GM23338 (cell line): ENCODE data around the gene NCAN. TPM values are rescaled to one million over a fixed set of nuclear protein-coding genes. Genes with fewer than 3 reads are reported as not detected.
A peak's percentile ranks its signal among the peaks of the same experiment; 100 is the strongest.

Experiments
- ATAC-seq: fragments of 200-7000 bp; cut with Tn5 transposase; 3 replicates; pipeline ENCODE4 v1.9.1; 2020
- DNase-seq: peaks from one replicate; pipeline ENCODE4 v3.0.0-alpha.2; 2015; ENCODE audit warnings: low spot score
- H2AFZ ChIP-seq: fragments of 200-600 bp; sonication (generic); 2 replicates; pipeline ENCODE4 v1.8.0; 2016; ENCODE audit warnings: antibody characterized with exemption, mild to moderate bottlenecking, moderate library complexity
- H3F3A ChIP-seq: fragments of 200-600 bp; sonication (generic); replicated peaks from 2 replicates; pipeline ENCODE4 v1.8.0; 2017; ENCODE audit warnings: antibody characterized with exemption, mixed run types, low read depth
- H3K27ac ChIP-seq: fragments of 200-600 bp; sonication (generic); 2 replicates; pipeline ENCODE4 v1.6.1; 2016; ENCODE audit warnings: low read depth
- H3K27me3 ChIP-seq: fragments of 200-600 bp; sonication (generic); 2 replicates; pipeline ENCODE4 v1.8.0; 2016; ENCODE audit warnings: mild to moderate bottlenecking, mixed run types, moderate library complexity; ENCODE audit not compliant: insufficient read depth
- H3K36me3 ChIP-seq: fragments of 200-600 bp; sonication (generic); 2 replicates; pipeline ENCODE4 v1.8.0; 2016; ENCODE audit warnings: mild to moderate bottlenecking; ENCODE audit not compliant: insufficient read depth
- H3K4me1 ChIP-seq: fragments of 200-600 bp; sonication (generic); 2 replicates; pipeline ENCODE4 v1.8.0; 2016; ENCODE audit warnings: mild to moderate bottlenecking, moderate library complexity; ENCODE audit not compliant: insufficient read depth
- H3K4me2 ChIP-seq: fragments of 200-600 bp; sonication (generic); 2 replicates; pipeline ENCODE4 v1.7.1; 2017; ENCODE audit warnings: mixed run types
- H3K4me3 ChIP-seq: fragments of 200-600 bp; sonication (generic); 2 replicates; pipeline ENCODE4 v1.6.1; 2016; ENCODE audit warnings: mixed run types
- H3K79me2 ChIP-seq: fragments of 200-600 bp; sonication (generic); replicated peaks from 2 replicates; pipeline ENCODE4 v1.8.0; 2017; ENCODE audit warnings: mild to moderate bottlenecking; ENCODE audit not compliant: insufficient read depth
- H3K9me2 ChIP-seq: fragments of 200-600 bp; sonication (generic); 2 replicates; pipeline ENCODE4 v1.8.0; 2017; ENCODE audit not compliant: insufficient read depth
- H4K20me1 ChIP-seq: fragments of 200-600 bp; sonication (generic); replicated peaks from 2 replicates; pipeline ENCODE4 v1.8.0; 2017; ENCODE audit warnings: mild to moderate bottlenecking; ENCODE audit not compliant: insufficient read depth
- H3K27ac Mint-ChIP-seq: 2 replicates; pipeline ENCODE4 v1.8.0; 2020; ENCODE audit warnings: inconsistent platforms, mild to moderate bottlenecking, moderate library complexity, mixed read lengths
- H3K27me3 Mint-ChIP-seq: 3 replicates; pipeline ENCODE4 v1.8.0; 2022; ENCODE audit warnings: low read depth, mild to moderate bottlenecking, moderate library complexity, mixed read lengths, inconsistent platforms; ENCODE audit not compliant: insufficient read depth, poor library complexity
- H3K36me3 Mint-ChIP-seq: 3 replicates; pipeline ENCODE4 v1.8.0; 2021; ENCODE audit warnings: low read depth, mild to moderate bottlenecking, inconsistent platforms, moderate library complexity, mixed read lengths
- H3K4me1 Mint-ChIP-seq: 3 replicates; pipeline ENCODE4 v1.8.0; 2020; ENCODE audit warnings: mild to moderate bottlenecking, inconsistent platforms, mixed read lengths
- H3K4me3 Mint-ChIP-seq: 3 replicates; pipeline ENCODE4 v1.8.0; 2021; ENCODE audit warnings: moderate library complexity, mild to moderate bottlenecking, inconsistent platforms, mixed read lengths
- H3K9me3 Mint-ChIP-seq: 3 replicates; pipeline ENCODE4 v1.8.0; 2020; ENCODE audit warnings: moderate library complexity, mild to moderate bottlenecking, inconsistent platforms, mixed read lengths
- CREB1 ChIP-seq: fragments of 250-450 bp; sonication (Bioruptor Pico); IDR thresholded peaks from 2 replicates; pipeline ENCODE4 v1.5.0; 2020; ENCODE audit warnings: low read depth, mild to moderate bottlenecking, moderate library complexity
- EZH2 ChIP-seq: fragments of 200-600 bp; sonication (generic); IDR thresholded peaks from one replicate; pipeline ENCODE4 v1.8.0; 2017; ENCODE audit warnings: antibody characterized with exemption, mild to moderate bottlenecking, low read depth; ENCODE audit not compliant: unreplicated experiment
- EZH2phosphoT487 ChIP-seq: fragments of 200-600 bp; sonication (generic); IDR thresholded peaks from one replicate; pipeline ENCODE4 v1.8.1; 2018; ENCODE audit warnings: antibody characterized with exemption; ENCODE audit not compliant: unreplicated experiment
- JUNB ChIP-seq: IDR thresholded peaks from one replicate; pipeline ENCODE4 v1.6.1; 2016; ENCODE audit warnings: antibody characterized with exemption; ENCODE audit not compliant: unreplicated experiment
- NANOG ChIP-seq: IDR thresholded peaks from 2 replicates; pipeline ENCODE4 v1.6.1; 2016; ENCODE audit warnings: antibody characterized with exemption, borderline replicate concordance
- POLR2AphosphoS5 ChIP-seq: IDR thresholded peaks from 2 replicates; pipeline ENCODE4 v1.6.1; 2016; ENCODE audit warnings: antibody characterized with exemption, low read depth
- STAT1 ChIP-seq: IDR thresholded peaks from one replicate; pipeline ENCODE4 v1.6.1; 2016; ENCODE audit warnings: antibody characterized with exemption; ENCODE audit not compliant: unreplicated experiment
- ZNF114 ChIP-seq: fragments of 250-450 bp; sonication (Bioruptor Pico); IDR thresholded peaks from 2 replicates; pipeline ENCODE4 v1.5.0; 2020; ENCODE audit warnings: mild to moderate bottlenecking, moderate library complexity
- ZNF331 ChIP-seq: fragments of 250-450 bp; sonication (Bioruptor Pico); IDR thresholded peaks from 2 replicates; pipeline ENCODE4 v1.5.0; 2020; ENCODE audit warnings: low read depth, mild to moderate bottlenecking, moderate library complexity
- polyA plus RNA-seq: library from polyadenylated mRNA; unstranded; fragments of >200 nt; fragmentation: Nextera tagmentation; extraction: Ambion mirVana; gene quantifications from 2 replicates; pipeline ENCODE4 v1.2.1, GENCODE V29; 2016
- total RNA-seq: library from RNA; depleted of rRNA; stranded (reverse); fragments of >200 nt; shearing (Covaris generic); gene quantifications from 2 replicates; pipeline ENCODE4 v1.2.3, GENCODE V29; 2014
- TF ChIP-seq, protein P1 (sequence below), 2 experiments: fragments of 200-600 bp in 1 of 2; sonication (generic) in 1 of 2; conservative IDR thresholded peaks; 2 replicates each; pipeline versions ENCODE4 v1.5.1 to v1.6.1; 2016 to 2017; ENCODE audit warnings: antibody characterized with exemption in 2 of 2, low read depth in 2 of 2, mild to moderate bottlenecking in 2 of 2, moderate library complexity in 1 of 2
- TF ChIP-seq, protein P2 (sequence below): IDR thresholded peaks from 2 replicates; pipeline ENCODE4 v1.6.1; 2016; ENCODE audit warnings: antibody characterized with exemption
- TF ChIP-seq, protein P3 (sequence below): fragments of 250-450 bp; sonication (Bioruptor Pico); IDR thresholded peaks from 2 replicates; pipeline ENCODE4 v1.5.0; 2020; ENCODE audit warnings: mild to moderate bottlenecking, moderate library complexity
- TF ChIP-seq, protein P4 (sequence below): IDR thresholded peaks from one replicate; pipeline ENCODE4 v1.6.1; 2018; ENCODE audit warnings: antibody characterized with exemption; ENCODE audit not compliant: unreplicated experiment

Gene NCAN
- total and polyA plus RNA-seq, 2 experiments from 2014 or later = 1.8 to 9.4 TPM

DNA sequence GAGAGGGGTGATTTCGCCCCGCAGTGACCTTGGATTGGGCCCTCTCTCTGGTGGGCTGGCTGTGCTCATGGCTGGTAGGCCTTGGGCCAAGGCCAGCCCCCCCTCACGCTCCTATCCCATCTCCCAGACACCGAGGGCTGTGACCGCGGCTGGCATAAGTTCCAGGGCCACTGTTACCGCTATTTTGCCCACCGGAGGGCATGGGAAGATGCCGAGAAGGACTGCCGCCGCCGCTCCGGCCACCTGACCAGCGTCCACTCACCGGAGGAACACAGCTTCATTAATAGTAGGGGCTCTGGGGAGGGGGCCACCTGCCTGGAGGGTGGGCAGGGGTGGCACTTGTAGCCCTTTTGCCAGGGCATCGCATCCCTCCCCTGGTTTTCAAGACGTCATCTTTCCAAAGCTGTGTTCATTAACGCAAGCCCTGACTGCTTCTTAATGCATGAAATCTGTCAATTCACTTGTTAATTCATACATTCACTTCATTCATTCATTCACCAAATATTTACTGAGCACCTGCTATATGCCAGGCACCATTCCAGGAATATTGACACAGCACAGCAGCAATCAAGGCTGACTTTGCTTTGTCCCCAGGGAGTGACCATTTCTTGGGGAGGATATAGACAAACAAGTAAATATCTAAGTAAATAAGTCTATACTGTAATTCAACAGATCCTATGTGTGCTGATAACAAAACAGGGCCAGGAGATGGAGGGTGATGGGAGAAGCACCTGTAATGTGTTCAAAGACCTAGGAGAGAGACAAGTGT lies 26.6 kb downstream of the NCAN start:
- H4K20me1 ChIP-seq = no peaks in the 10 kb centered on the region
- no peaks in the 10 kb centered on the region for H3K79me2 ChIP-seq
- H3K9me2 ChIP-seq = peaks cover 4% of the 10 kb centered on the region; the same call in 1 of the 2 replicates
- H3K9me3 Mint-ChIP-seq = peaks cover 31% of the 10 kb centered on the region
- no peak overlapping the region for H3K4me3 ChIP-seq
- no peak for TF ChIP-seq POLR2AphosphoS5
- TF ChIP-seq, protein P1, sequence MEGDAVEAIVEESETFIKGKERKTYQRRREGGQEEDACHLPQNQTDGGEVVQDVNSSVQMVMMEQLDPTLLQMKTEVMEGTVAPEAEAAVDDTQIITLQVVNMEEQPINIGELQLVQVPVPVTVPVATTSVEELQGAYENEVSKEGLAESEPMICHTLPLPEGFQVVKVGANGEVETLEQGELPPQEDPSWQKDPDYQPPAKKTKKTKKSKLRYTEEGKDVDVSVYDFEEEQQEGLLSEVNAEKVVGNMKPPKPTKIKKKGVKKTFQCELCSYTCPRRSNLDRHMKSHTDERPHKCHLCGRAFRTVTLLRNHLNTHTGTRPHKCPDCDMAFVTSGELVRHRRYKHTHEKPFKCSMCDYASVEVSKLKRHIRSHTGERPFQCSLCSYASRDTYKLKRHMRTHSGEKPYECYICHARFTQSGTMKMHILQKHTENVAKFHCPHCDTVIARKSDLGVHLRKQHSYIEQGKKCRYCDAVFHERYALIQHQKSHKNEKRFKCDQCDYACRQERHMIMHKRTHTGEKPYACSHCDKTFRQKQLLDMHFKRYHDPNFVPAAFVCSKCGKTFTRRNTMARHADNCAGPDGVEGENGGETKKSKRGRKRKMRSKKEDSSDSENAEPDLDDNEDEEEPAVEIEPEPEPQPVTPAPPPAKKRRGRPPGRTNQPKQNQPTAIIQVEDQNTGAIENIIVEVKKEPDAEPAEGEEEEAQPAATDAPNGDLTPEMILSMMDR (conservative IDR thresholded peaks at IDR 0.05; ENCODE audit: low read depth in 2 of 2) = no peak
- TF ChIP-seq EZH2 = no peak
- TF ChIP-seq, protein P2, sequence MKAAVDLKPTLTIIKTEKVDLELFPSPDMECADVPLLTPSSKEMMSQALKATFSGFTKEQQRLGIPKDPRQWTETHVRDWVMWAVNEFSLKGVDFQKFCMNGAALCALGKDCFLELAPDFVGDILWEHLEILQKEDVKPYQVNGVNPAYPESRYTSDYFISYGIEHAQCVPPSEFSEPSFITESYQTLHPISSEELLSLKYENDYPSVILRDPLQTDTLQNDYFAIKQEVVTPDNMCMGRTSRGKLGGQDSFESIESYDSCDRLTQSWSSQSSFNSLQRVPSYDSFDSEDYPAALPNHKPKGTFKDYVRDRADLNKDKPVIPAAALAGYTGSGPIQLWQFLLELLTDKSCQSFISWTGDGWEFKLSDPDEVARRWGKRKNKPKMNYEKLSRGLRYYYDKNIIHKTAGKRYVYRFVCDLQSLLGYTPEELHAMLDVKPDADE = no peak
- no peak for TF ChIP-seq STAT1
- TF ChIP-seq NANOG = no peak
- TF ChIP-seq CREB1 (CRISPR knock-in tag) = no peak
- TF ChIP-seq, protein P3, sequence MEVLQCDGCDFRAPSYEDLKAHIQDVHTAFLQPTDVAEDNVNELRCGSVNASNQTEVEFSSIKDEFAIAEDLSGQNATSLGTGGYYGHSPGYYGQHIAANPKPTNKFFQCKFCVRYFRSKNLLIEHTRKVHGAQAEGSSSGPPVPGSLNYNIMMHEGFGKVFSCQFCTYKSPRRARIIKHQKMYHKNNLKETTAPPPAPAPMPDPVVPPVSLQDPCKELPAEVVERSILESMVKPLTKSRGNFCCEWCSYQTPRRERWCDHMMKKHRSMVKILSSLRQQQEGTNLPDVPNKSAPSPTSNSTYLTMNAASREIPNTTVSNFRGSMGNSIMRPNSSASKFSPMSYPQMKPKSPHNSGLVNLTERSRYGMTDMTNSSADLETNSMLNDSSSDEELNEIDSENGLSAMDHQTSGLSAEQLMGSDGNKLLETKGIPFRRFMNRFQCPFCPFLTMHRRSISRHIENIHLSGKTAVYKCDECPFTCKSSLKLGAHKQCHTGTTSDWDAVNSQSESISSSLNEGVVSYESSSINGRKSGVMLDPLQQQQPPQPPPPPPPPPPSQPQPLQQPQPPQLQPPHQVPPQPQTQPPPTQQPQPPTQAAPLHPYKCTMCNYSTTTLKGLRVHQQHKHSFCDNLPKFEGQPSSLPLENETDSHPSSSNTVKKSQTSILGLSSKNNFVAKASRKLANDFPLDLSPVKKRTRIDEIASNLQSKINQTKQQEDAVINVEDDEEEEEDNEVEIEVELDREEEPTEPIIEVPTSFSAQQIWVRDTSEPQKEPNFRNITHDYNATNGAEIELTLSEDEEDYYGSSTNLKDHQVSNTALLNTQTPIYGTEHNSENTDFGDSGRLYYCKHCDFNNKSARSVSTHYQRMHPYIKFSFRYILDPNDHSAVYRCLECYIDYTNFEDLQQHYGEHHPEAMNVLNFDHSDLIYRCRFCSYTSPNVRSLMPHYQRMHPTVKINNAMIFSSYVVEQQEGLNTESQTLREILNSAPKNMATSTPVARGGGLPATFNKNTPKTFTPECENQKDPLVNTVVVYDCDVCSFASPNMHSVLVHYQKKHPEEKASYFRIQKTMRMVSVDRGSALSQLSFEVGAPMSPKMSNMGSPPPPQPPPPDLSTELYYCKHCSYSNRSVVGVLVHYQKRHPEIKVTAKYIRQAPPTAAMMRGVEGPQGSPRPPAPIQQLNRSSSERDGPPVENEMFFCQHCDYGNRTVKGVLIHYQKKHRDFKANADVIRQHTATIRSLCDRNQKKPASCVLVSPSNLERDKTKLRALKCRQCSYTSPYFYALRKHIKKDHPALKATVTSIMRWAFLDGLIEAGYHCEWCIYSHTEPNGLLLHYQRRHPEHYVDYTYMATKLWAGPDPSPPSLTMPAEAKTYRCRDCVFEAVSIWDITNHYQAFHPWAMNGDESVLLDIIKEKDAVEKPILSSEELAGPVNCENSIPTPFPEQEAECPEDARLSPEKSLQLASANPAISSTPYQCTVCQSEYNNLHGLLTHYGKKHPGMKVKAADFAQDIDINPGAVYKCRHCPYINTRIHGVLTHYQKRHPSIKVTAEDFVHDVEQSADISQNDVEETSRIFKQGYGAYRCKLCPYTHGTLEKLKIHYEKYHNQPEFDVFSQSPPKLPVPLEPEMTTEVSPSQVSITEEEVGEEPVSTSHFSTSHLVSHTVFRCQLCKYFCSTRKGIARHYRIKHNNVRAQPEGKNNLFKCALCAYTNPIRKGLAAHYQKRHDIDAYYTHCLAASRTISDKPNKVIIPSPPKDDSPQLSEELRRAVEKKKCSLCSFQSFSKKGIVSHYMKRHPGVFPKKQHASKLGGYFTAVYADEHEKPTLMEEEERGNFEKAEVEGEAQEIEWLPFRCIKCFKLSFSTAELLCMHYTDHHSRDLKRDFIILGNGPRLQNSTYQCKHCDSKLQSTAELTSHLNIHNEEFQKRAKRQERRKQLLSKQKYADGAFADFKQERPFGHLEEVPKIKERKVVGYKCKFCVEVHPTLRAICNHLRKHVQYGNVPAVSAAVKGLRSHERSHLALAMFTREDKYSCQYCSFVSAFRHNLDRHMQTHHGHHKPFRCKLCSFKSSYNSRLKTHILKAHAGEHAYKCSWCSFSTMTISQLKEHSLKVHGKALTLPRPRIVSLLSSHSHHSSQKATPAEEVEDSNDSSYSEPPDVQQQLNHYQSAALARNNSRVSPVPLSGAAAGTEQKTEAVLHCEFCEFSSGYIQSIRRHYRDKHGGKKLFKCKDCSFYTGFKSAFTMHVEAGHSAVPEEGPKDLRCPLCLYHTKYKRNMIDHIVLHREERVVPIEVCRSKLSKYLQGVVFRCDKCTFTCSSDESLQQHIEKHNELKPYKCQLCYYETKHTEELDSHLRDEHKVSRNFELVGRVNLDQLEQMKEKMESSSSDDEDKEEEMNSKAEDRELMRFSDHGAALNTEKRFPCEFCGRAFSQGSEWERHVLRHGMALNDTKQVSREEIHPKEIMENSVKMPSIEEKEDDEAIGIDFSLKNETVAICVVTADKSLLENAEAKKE (CRISPR knock-in tag) = no peak
- no peak for TF ChIP-seq ZNF114
- TF ChIP-seq, protein P4, sequence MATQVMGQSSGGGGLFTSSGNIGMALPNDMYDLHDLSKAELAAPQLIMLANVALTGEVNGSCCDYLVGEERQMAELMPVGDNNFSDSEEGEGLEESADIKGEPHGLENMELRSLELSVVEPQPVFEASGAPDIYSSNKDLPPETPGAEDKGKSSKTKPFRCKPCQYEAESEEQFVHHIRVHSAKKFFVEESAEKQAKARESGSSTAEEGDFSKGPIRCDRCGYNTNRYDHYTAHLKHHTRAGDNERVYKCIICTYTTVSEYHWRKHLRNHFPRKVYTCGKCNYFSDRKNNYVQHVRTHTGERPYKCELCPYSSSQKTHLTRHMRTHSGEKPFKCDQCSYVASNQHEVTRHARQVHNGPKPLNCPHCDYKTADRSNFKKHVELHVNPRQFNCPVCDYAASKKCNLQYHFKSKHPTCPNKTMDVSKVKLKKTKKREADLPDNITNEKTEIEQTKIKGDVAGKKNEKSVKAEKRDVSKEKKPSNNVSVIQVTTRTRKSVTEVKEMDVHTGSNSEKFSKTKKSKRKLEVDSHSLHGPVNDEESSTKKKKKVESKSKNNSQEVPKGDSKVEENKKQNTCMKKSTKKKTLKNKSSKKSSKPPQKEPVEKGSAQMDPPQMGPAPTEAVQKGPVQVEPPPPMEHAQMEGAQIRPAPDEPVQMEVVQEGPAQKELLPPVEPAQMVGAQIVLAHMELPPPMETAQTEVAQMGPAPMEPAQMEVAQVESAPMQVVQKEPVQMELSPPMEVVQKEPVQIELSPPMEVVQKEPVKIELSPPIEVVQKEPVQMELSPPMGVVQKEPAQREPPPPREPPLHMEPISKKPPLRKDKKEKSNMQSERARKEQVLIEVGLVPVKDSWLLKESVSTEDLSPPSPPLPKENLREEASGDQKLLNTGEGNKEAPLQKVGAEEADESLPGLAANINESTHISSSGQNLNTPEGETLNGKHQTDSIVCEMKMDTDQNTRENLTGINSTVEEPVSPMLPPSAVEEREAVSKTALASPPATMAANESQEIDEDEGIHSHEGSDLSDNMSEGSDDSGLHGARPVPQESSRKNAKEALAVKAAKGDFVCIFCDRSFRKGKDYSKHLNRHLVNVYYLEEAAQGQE = no peak
- TF ChIP-seq ZNF331 (CRISPR knock-in tag) = no peak
- TF ChIP-seq EZH2phosphoT487 = no peak
- TF ChIP-seq JUNB = no peak
- H3F3A ChIP-seq = no peaks in the 10 kb centered on the region
- H3K27me3 Mint-ChIP-seq = peaks cover 8% of the 10 kb centered on the region
- H3K4me2 ChIP-seq = no peak overlapping the region
- H3K4me1 Mint-ChIP-seq = no peaks in the 10 kb centered on the region
- peaks cover 9% of the 10 kb centered on the region; the same call in 2 of the 3 replicates for H3K36me3 Mint-ChIP-seq
- H3K27ac Mint-ChIP-seq = no peak overlapping the region
- ATAC-seq = peak; percentile 44; the same call in 2 of the 3 replicates
- no peak overlapping the region for H2AFZ ChIP-seq
- no peaks in the 10 kb centered on the region for H3K27me3 ChIP-seq
- no peaks in the 10 kb centered on the region; the same call in 1 of the 2 replicates for H3K36me3 ChIP-seq
- H3K27ac ChIP-seq = no peak overlapping the region
- DNase-seq = no peak
- H3K4me1 ChIP-seq = no peaks in the 10 kb centered on the region
- no peak overlapping the region for H3K4me3 Mint-ChIP-seq
